Urinary bladder (tissue), 4 donors: Measurements from ENCODE around the gene PLPP3. TPM values are rescaled to one million over a fixed set of nuclear protein-coding genes. Genes with fewer than 3 reads are reported as not detected.

Experiments
- DNase-seq: peaks from one replicate; pipeline ENCODE4 v3.0.0-alpha.2; 2015; ENCODE audit errors: extremely low spot score
- H3K27ac ChIP-seq: one replicate; pipeline ENCODE4 v1.5.1; 2013; ENCODE audit warnings: low read depth, mild to moderate bottlenecking, moderate library complexity
- H3K36me3 ChIP-seq: one replicate; pipeline ENCODE4 v1.6.1; 2013; ENCODE audit warnings: mild to moderate bottlenecking, moderate library complexity; ENCODE audit not compliant: insufficient read depth
- H3K4me1 ChIP-seq: one replicate; pipeline ENCODE4 v1.6.1; 2013; ENCODE audit warnings: mild to moderate bottlenecking, moderate library complexity; ENCODE audit not compliant: insufficient read depth
- H3K4me3 ChIP-seq: one replicate; pipeline ENCODE4 v1.5.1; 2013; ENCODE audit warnings: low read depth, low read length
- WGBS: extraction: QIAGEN DNeasy Blood & Tissue Kit; methylation state at CpG from one replicate; pipeline ENCODE4 v1.1.7; 2013; 5-methylcytosine and 5-hydroxymethylcytosine counted together
- polyA plus RNA-seq: library from polyadenylated mRNA; stranded (reverse); fragments of 200-250 nt; gene quantifications from one replicate; pipeline ENCODE4 v1.2.3, GENCODE V29; 2013
- total RNA-seq: library from RNA; depleted of rRNA; stranded (reverse); fragments of >200 nt; gene quantifications from one replicate; pipeline ENCODE4 v1.2.3, GENCODE V29; 2014
- donor health status: healthy with polysubstance abuse.
- donor health status: healthy.

Gene PLPP3
- total and polyA plus RNA-seq, 2 donors = 256 to 263 TPM

- H3K27ac ChIP-seq = no peak overlapping the region
These were observed 122.8 kb downstream of the PLPP3 start for GRCh38 chr1:56456435-56457101.

GRCh38 chr1:56453417-56454078 lies 125.8 kb downstream of the PLPP3 start:
- Histone ChIP-seq H3K4me3 (no peak overlapping the region), H3K4me1 (no peaks in the 10 kb centered on the region), H3K27ac (peak overlapping the region; percentile 11), H3K36me3 (no peaks in the 10 kb centered on the region)
- WGBS = 64% methylated on average over 10 of the region's 10 CpGs
- DNase-seq = no peak

More at GRCh38 chr1:56456435-56457101, 122.8 kb downstream of the PLPP3 start:
- no peak for DNase-seq
- Histone ChIP-seq H3K4me1 (no peaks in the 10 kb centered on the region), H3K36me3 (no peaks in the 10 kb centered on the region), H3K4me3 (no peak overlapping the region)
- WGBS = 74% methylated on average over 12 of the region's 12 CpGs

GRCh38 chr1:56453016-56453415 lies 126.3 kb downstream of the PLPP3 start:
- no peak for DNase-seq
- H3K27ac ChIP-seq = no peak overlapping the region
- 62% methylated on average over 4 of the region's 4 CpGs for WGBS
- no peaks in the 10 kb centered on the region for H3K4me1 ChIP-seq
- no peaks in the 10 kb centered on the region for H3K36me3 ChIP-seq
- no peak overlapping the region for H3K4me3 ChIP-seq

- DNase-seq = no peak
- Histone ChIP-seq H3K4me3 (no peak overlapping the region), H3K27ac (peak overlapping the region; percentile 53), H3K36me3 (no peaks in the 10 kb centered on the region), H3K4me1 (no peaks in the 10 kb centered on the region)
- 44% methylated on average over 3 of the region's 3 CpGs for WGBS
These were observed 127.0 kb downstream of the PLPP3 start for GRCh38 chr1:56452027-56453011.

GRCh38 chr1:56451491-56451890 lies 127.9 kb downstream of the PLPP3 start:
- H3K27ac ChIP-seq = no peak overlapping the region

GRCh38 chr1:56450004-56450666 lies 129.2 kb downstream of the PLPP3 start:
- H3K36me3 ChIP-seq = no peaks in the 10 kb centered on the region
- H3K4me1 ChIP-seq = no peaks in the 10 kb centered on the region
- no peak overlapping the region for H3K4me3 ChIP-seq
- DNase-seq = no peak
- no peak overlapping the region for H3K27ac ChIP-seq
- 76% methylated on average over 4 of the region's 4 CpGs for WGBS

More at GRCh38 chr1:56451491-56451890, 127.9 kb downstream of the PLPP3 start:
- WGBS = 96% methylated on average over 5 of the region's 5 CpGs
- DNase-seq = no peak
- no peaks in the 10 kb centered on the region for H3K36me3 ChIP-seq
- no peaks in the 10 kb centered on the region for H3K4me1 ChIP-seq
- no peak overlapping the region for H3K4me3 ChIP-seq

- no peaks in the 10 kb centered on the region for H3K4me1 ChIP-seq
- no peak overlapping the region for H3K4me3 ChIP-seq
- no peaks in the 10 kb centered on the region for H3K36me3 ChIP-seq
- WGBS = 65% methylated on average over 12 of the region's 12 CpGs
- H3K27ac ChIP-seq = no peak overlapping the region
- no peak for DNase-seq
These were observed 130.6 kb downstream of the PLPP3 start for GRCh38 chr1:56448529-56449300.

GRCh38 chr1:56447823-56448222 lies 131.5 kb downstream of the PLPP3 start:
- DNase-seq = no peak
- 89% methylated on average over 2 of the region's 2 CpGs for WGBS
- Histone ChIP-seq H3K36me3 (no peaks in the 10 kb centered on the region), H3K4me3 (no peak overlapping the region), H3K27ac (no peak overlapping the region), H3K4me1 (no peaks in the 10 kb centered on the region)

GRCh38 chr1:56446531-56447098 lies 132.7 kb downstream of the PLPP3 start:
- H3K4me1 ChIP-seq = no peaks in the 10 kb centered on the region
- WGBS = 41% methylated on average over 5 of the region's 5 CpGs
- DNase-seq = no peak
- no peaks in the 10 kb centered on the region for H3K36me3 ChIP-seq
- H3K4me3 ChIP-seq = no peak overlapping the region
- no peak overlapping the region for H3K27ac ChIP-seq

GRCh38 chr1:56444960-56445646 lies 134.3 kb downstream of the PLPP3 start:
- no peak for DNase-seq
- 84% methylated on average over 7 of the region's 7 CpGs for WGBS
- no peaks in the 10 kb centered on the region for H3K36me3 ChIP-seq

More at GRCh38 chr1:56444960-56445646, 134.3 kb downstream of the PLPP3 start:
- Histone ChIP-seq H3K27ac (no peak overlapping the region), H3K4me3 (no peak overlapping the region), H3K4me1 (no peaks in the 10 kb centered on the region)
